NCI-H460 (cell line): ENCODE results near the gene NFAT5. TPM values are rescaled to one million over a fixed set of nuclear protein-coding genes. Genes with fewer than 3 reads are reported as not detected.
"Not testable (repeated sequence)": the region's sequence is repeated elsewhere in the genome, so short reads cannot be mapped to it uniquely, and the experiment has no call there.

Source experiments
- DNase-seq: peaks from one replicate; pipeline ENCODE4 v3.0.0-alpha.2; 2016; ENCODE audit warnings: low read depth; ENCODE audit errors: extremely low read depth
- small RNA-seq, 2 experiments: library from RNA; depleted of rRNA; stranded (forward); fragments of <200 nt; gene quantifications; one replicate each; pipeline ENCODE3, GENCODE V24; 2014
- total RNA-seq: library from RNA; depleted of rRNA; stranded (reverse); fragments of >200 nt; shearing (Covaris generic); gene quantifications from 2 replicates; pipeline ENCODE4 v1.2.3, GENCODE V29; 2014; rRNA removed

Gene NFAT5
- total RNA-seq, 1 experiment from 2014 or later, result 7.1 TPM

- DNase-seq, result no peak
Observed at GRCh38 chr16:69727916-69728270, 162.1 kb downstream of the NFAT5 start.

DNA sequence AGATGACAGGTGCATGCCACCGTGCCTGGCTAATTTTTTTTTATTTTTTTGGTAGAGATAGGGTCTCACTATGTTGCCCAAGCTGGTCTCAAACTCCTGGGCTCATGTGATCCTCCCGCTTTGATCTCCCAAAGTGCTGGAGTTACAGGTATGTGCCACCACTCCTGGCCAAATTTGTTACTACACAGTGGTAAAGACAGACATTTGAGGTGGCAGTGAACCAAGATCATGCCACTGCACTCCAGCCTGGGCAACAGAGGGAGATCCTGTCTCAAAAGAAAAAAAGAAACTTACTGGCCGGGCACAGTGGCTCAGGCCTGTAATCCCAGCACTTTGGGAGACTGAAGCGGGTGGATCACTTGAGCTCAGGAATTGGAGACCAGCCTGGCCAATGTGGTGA lies 163.3 kb downstream of the NFAT5 start:
- DNase-seq, result not testable (repeated sequence)

DNA sequence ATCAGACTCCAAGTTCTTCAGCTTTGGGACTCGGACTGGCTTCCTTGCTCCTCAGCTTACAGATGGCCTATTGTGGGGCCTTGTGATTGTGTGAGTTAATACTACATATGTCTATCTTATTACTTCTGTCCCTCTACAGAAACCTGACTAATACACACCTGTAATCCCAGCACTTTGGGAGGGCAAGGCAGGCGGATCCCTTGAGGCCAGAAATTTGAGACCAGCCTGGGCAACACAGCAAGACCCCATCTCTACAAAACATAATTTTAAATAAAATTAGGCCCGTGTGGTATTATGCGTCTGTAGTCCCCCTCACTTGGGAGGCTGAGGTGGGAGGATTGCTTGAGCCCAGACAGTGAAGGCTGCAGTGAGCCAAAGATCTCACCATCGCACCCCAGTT lies 165.5 kb downstream of the NFAT5 start:
- DNase-seq, result not testable (repeated sequence)

GRCh38 chr16:69732101-69732500 lies 166.3 kb downstream of the NFAT5 start:
- DNase-seq, result no peak

- no peak for DNase-seq
Observed at GRCh38 chr16:69741519-69741918, 175.8 kb downstream of the NFAT5 start.

DNA sequence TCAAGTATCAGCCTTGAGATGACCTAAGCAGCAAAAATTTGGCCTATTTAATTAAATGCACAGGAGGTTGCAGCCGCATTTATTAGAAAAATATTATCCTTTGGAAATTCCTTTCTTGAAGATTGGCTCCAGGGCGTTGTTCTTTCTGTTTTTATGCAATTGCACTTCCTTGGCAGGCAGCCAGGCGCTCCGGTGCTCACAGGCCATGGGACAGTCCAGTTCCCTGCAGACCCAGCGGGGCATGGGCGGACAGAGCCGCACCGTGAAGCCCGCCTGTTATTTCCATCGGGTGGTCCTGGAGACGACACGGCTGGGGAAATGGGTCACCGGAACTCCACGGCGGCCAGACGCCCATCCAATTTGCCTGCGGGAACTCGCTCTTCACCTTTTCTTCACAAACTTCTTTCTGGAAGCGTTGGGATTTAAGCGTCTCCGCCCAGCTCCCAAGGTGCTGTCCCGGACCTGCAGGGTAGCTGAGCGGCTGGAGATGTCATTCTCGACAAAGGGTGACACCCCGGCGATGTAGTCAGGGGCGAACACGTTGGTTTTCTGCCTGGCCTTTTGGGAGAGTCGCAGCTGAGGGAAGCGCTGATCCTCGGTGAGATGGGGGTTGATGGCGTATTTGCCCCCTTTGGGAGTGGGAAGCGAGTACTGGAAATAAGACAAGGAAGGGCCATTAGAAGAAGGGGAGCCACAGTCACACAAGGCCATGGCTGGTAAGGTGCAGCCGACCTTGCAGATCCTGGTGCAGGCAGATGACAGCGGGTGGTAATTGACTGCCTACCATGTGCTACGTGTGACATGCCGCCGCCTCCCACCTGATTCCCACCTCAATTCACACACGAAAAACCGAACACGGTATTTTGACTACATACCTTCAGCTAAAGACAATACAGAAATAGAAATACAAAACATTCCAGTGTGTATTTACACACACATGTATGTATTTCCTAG lies 176.5 kb downstream of the NFAT5 start:
- DNase-seq, result no peak

DNA sequence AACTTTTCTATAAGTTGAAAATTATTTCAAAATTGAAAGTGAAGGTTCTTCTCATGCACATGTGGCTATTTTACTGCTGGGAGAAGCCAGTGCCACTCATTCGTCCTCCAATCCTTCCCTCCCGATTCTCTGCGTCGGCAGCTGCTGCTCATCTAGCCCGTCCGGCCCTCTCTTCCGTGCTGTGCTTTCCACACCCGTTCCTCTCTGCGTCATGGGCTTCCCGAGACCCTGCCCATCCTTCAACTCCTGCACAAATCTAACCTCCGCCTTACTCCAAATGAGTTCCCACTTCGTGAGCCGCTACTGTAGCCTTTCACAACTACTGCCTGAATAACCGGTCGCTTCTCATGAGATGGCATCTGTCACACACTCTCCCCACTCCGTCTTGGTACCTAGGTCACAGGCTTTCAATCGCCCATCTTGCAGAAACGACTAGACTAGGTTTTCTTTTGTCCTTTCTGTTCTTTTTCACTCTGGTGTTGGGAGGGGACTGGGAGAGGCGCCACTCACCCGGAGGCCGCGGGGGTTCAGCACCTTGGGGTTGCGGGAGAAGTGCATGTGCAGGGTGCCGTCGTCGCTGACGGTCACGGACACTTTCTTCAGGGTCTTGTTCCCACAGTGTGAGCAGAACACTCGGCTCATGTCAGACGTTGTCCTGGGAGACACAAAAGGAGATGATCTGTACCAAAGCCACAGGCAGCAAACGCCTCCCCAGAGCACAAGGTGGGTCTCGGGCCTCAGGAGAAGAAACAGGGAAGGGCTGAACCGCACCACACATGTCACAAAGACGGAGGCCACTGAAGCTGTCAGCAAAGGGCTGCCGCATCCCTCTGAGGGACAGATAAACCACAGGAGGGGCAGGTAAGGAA lies 178.8 kb downstream of the NFAT5 start:
- DNase-seq, result no peak

- DNase-seq, result no peak
Observed at GRCh38 chr16:69745232-69745612, 179.5 kb downstream of the NFAT5 start.

- no peak for DNase-seq
Observed at GRCh38 chr16:69745959-69746358, 180.2 kb downstream of the NFAT5 start.

- no peak for DNase-seq
Observed at GRCh38 chr16:69747115-69747514, 181.3 kb downstream of the NFAT5 start.

DNA sequence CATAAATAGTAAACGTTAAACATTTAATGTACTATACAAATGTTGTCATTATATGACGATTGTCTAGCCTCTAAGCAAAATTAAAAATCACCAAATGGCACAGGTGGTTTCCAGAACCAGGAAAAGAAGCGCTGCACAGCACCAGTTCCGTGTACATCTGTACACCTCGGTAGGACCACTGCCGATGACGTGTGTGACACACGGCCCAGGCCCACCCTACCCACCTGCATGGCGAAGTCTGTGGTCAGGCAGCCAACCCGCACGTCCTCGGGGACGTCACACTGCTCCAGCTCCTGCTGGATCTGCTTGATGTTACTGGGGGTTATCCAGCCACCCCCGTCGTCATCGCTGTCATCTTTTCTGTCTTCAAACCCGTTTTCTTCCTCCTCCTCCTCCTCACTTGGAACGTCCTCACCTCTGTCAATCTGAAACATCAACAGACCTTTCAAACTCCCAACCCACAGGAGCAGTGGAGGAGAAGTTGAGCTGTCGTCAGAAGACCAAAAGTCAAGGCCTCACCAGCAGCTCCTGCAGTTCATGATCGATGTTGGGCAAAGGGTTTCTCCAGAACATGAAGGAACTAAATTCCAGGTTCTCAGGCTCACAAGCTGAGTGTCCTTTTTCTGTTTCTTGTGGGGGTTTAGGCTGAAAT lies 183.1 kb downstream of the NFAT5 start:
- no peak for DNase-seq

DNA sequence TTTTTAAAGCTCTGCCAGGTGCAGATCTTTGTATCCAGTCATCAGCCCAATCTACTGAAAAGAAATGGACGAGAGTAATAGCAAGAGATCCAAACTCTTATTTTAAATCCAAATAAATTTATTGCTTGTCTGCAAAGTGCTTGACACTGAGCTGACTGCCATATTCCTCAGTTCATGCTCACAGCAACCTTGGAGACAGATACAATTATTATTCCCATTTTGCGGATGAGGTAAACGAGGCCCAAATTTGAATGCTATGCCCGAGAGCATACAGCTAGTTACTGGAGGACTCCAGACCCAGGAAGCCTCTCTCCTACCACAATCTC lies 188.3 kb downstream of the NFAT5 start:
- DNase-seq, result no peak

Small RNAs within 50 kb of the gene (small RNA-seq; reads per million reads assigned to genes)
- 0 reads per million in 2 experiments for gene MIR1538

Other genes with a start within 250 kb of the NFAT5 start
- gene PDF, start 235.4 kb upstream of the NFAT5 start, total RNA-seq, result 10.1 and 13.5 TPM in 2 replicates
- 28.2 and 30.4 TPM in 2 replicates for gene COG8, start 226.4 kb upstream of the NFAT5 start, total RNA-seq
- 27.1 and 32.6 TPM in 2 replicates for gene NIP7, start 226.2 kb upstream of the NFAT5 start, total RNA-seq
- 0.82 TPM in 1 of 2 replicates, not detected in the other for gene TMED6, start 214.2 kb upstream of the NFAT5 start, total RNA-seq
- gene TERF2, start 180.0 kb upstream of the NFAT5 start, total RNA-seq, result 10.4 and 11.1 TPM in 2 replicates
- gene CYB5B, start 141.3 kb upstream of the NFAT5 start, total RNA-seq, result 79.3 and 107 TPM in 2 replicates
- gene NQO1, start 160.6 kb downstream of the NFAT5 start, total RNA-seq, result 2,708 and 2,726 TPM in 2 replicates
- gene NOB1, start 189.0 kb downstream of the NFAT5 start, total RNA-seq, result 37.5 and 42.7 TPM in 2 replicates
- 20.7 and 21.7 TPM in 2 replicates for gene WWP2, start 196.4 kb downstream of the NFAT5 start, total RNA-seq